ENCODE measurements around the gene PHF19.

DNA sequence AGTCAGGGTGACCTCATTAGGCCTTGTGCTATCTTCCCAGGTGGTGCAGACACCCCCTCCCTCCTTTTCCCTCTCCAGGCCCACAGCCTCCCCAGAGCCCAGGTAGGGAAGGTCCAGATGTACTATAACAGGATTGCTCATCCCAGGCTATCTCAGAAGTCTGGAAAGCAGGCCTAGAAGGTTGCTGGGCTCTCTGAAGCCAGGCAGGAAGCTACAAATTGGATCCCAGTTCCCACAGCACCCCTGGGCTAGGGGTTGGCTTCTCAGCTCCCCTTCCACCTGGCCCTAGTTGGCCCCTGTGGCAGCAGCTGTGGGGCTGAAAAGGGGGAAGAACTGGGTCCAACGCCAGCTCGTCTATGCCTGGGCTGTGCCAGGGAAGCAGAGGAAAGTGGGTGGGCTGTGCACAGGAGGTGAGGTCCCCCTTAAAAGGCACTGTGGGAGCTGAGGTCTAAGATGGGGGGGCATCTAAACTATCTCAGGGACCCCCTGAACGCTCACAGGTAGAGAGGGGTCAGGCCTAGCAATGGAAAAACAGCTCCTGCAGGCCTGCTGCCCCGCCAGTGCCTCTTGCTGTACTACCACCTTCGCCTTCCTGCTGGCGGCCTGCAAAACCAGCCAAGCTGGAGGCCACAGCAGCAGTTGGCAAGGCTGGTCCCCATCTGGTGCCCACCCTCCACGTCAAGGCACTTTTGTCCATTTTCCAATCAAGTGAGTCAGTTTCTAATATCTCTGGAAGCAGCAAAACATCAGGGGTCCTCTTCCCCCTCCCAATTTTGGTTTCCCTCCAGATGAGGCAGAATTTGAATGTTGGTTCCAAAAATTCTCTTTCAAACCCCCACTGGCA, 20.9 kb downstream of the PHF19 start:
- TF ChIP-seq, protein P1, sequence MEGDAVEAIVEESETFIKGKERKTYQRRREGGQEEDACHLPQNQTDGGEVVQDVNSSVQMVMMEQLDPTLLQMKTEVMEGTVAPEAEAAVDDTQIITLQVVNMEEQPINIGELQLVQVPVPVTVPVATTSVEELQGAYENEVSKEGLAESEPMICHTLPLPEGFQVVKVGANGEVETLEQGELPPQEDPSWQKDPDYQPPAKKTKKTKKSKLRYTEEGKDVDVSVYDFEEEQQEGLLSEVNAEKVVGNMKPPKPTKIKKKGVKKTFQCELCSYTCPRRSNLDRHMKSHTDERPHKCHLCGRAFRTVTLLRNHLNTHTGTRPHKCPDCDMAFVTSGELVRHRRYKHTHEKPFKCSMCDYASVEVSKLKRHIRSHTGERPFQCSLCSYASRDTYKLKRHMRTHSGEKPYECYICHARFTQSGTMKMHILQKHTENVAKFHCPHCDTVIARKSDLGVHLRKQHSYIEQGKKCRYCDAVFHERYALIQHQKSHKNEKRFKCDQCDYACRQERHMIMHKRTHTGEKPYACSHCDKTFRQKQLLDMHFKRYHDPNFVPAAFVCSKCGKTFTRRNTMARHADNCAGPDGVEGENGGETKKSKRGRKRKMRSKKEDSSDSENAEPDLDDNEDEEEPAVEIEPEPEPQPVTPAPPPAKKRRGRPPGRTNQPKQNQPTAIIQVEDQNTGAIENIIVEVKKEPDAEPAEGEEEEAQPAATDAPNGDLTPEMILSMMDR (IDR thresholded peaks at IDR 0.05): no peak
- TF ChIP-seq POLR2A (IDR thresholded peaks at IDR 0.05): no peak

Data from right lobe of liver (tissue), 4 donors.